HepG2 (cell line): ENCODE data around the gene BMP2. TPM values are rescaled to one million over a fixed set of nuclear protein-coding genes. Genes with fewer than 3 reads are reported as not detected.

Experiments used
- ATAC-seq: fragments of 200-7000 bp; cut with Tn5 transposase; 3 replicates; pipeline ENCODE4 v1.9.1; 2020; ENCODE audit warnings: mild to moderate bottlenecking, moderate library complexity
- BruUV-seq: library from RNA; stranded (reverse); fragments of 400-500 nt; replicated peaks from 2 replicates; lab custom pipeline; 2021; lab: Mats Ljungman, UMichigan
- CTCF ChIA-PET: fragments of 300-600 bp; formaldehyde crosslinking; extraction: SDS; loops from one replicate; lab custom pipeline; 2021; ENCODE audit warnings: low total read pairs, inconsistent platforms, low intra/inter-chr PET ratio; lab: Yijun Ruan, JAX
- POLR2A ChIA-PET: fragments of 350-600 bp; sonication (Branson Sonifier 250); formaldehyde crosslinking; loops from one replicate; lab custom pipeline; 2020; ENCODE audit warnings: antibody characterized with exemption, inconsistent platforms; lab: Yijun Ruan, JAX
- DNase-seq: peaks from one replicate; pipeline ENCODE4 v3.0.0-alpha.2; 2015; ENCODE audit warnings: low spot score
- FAIRE-seq: peaks from 3 replicates; lab custom pipeline; 2011; peaks lifted over from hg19 to GRCh38; lab: Jason Lieb, UNC
- H2AFZ ChIP-seq: one replicate; pipeline ENCODE4 v1.6.1; 2011; ENCODE audit warnings: low read length, inconsistent platforms
- H3K27ac ChIP-seq: fragments of 300-600 bp; 3 replicates; pipeline ENCODE4 v1.8.0; 2011; ENCODE audit warnings: mixed run types, mild to moderate bottlenecking, mixed read lengths, low read length, inconsistent platforms; ENCODE audit not compliant: insufficient read depth; ENCODE audit errors: extremely low read length
- H3K27me3 ChIP-seq, 2 experiments: fragments of 200-600 bp in 1 of 2; 2 replicates in 1 of 2; 3 replicates in 1 of 2; pipeline versions ENCODE4 v1.6.0 to v1.8.0; 2011; ENCODE audit warnings: low read length in 2 of 2, mild to moderate bottlenecking in 2 of 2, moderate library complexity in 2 of 2, inconsistent platforms in 1 of 2; ENCODE audit not compliant: insufficient read depth in 2 of 2, control insufficient read depth in 1 of 2
- H3K36me3 ChIP-seq, 2 experiments: fragments of 200-600 bp in 1 of 2; replicated peaks in 1 of 2; 2 replicates in 1 of 2; 3 replicates in 1 of 2; pipeline versions ENCODE4 v1.5.1 to v1.8.0; 2011; ENCODE audit warnings: low read length in 2 of 2, inconsistent platforms in 1 of 2; ENCODE audit not compliant: insufficient read depth in 2 of 2, control insufficient read depth in 1 of 2
- H3K4me1 ChIP-seq: 2 replicates; pipeline ENCODE4 v1.5.1; 2012; ENCODE audit warnings: low read length, inconsistent platforms; ENCODE audit not compliant: insufficient read depth
- H3K4me2 ChIP-seq: 2 replicates; pipeline ENCODE4 v1.6.0; 2011; ENCODE audit warnings: low read depth, low read length, inconsistent platforms
- H3K4me3 ChIP-seq, 3 experiments: fragments of 200-600 bp in 1 of 3; sonication (generic), shearing (Covaris generic) in 1 of 3; replicated peaks in 1 of 3; 2 replicates each; pipeline ENCODE4 v1.5.1; 2011 to 2016; ENCODE audit warnings: low read length in 3 of 3, inconsistent platforms in 2 of 3, low read depth in 2 of 3, mild to moderate bottlenecking in 2 of 3, control low read depth in 1 of 3, mixed read lengths in 1 of 3; ENCODE audit not compliant: insufficient read depth in 1 of 3
- H3K79me2 ChIP-seq: one replicate; pipeline ENCODE4 v1.6.1; 2011; ENCODE audit warnings: low read length, inconsistent platforms; ENCODE audit not compliant: insufficient read depth
- H3K9ac ChIP-seq: 2 replicates; pipeline ENCODE4 v1.6.0; 2011; ENCODE audit warnings: mild to moderate bottlenecking, low read depth, low read length, inconsistent platforms; ENCODE audit not compliant: insufficient read depth
- H3K9me3 ChIP-seq: 2 replicates; pipeline ENCODE4 v1.5.1; 2012; ENCODE audit warnings: mild to moderate bottlenecking, low read length
- H4K20me1 ChIP-seq: 2 replicates; pipeline ENCODE4 v1.6.0; 2011; ENCODE audit warnings: inconsistent platforms, mild to moderate bottlenecking, low read length, moderate library complexity; ENCODE audit not compliant: insufficient read depth
- IKZF1 ChIP-seq: fragments of 450-650 bp; IDR thresholded peaks from 2 replicates; pipeline ENCODE4 v1.7.1; 2016
- IKZF4 ChIP-seq: sonication (generic); formaldehyde crosslinking; IDR thresholded peaks from 2 replicates; pipeline ENCODE4 v1.5.1; 2020; ENCODE audit warnings: borderline replicate concordance, mild to moderate bottlenecking, low read depth, missing genetic modification reagents; ENCODE audit errors: not compliant biosample characterization
- MLLT10 ChIP-seq: sonication (generic); formaldehyde crosslinking; IDR thresholded peaks from 2 replicates; pipeline ENCODE4 v1.4.0; 2020; ENCODE audit warnings: missing genetic modification reagents
- MLXIP ChIP-seq: sonication (generic); formaldehyde crosslinking; IDR thresholded peaks from 2 replicates; pipeline ENCODE4 v1.9.0; 2021; ENCODE audit warnings: missing genetic modification reagents, borderline replicate concordance
- MTF1 ChIP-seq: sonication (generic); formaldehyde crosslinking; IDR thresholded peaks from 2 replicates; pipeline ENCODE4 v1.5.0; 2020; ENCODE audit warnings: missing genetic modification reagents
- RAD51 ChIP-seq: fragments of 450-650 bp; IDR thresholded peaks from 2 replicates; pipeline ENCODE4 v1.6.1; 2016; ENCODE audit warnings: borderline replicate concordance
- REPIN1 ChIP-seq: sonication (generic); formaldehyde crosslinking; IDR thresholded peaks from 2 replicates; pipeline ENCODE4 v1.8.0; 2022; ENCODE audit warnings: missing genetic modification reagents, low read depth, mild to moderate bottlenecking, borderline replicate concordance
- RFX3 ChIP-seq: IDR thresholded peaks from 2 replicates; pipeline ENCODE4 v1.6.1; 2016; ENCODE audit warnings: missing biosample characterization, missing genetic modification reagents
- TBX2 ChIP-seq: sonication (generic); formaldehyde crosslinking; IDR thresholded peaks from 2 replicates; pipeline ENCODE4 v1.5.0; 2020; ENCODE audit warnings: missing genetic modification reagents, mild to moderate bottlenecking, borderline replicate concordance
- ZMAT3 ChIP-seq: sonication (generic); formaldehyde crosslinking; conservative IDR thresholded peaks from 2 replicates; pipeline ENCODE4 v1.7.0; 2021; ENCODE audit warnings: missing genetic modification reagents
- ZNF17 ChIP-seq: sonication (generic); formaldehyde crosslinking; IDR thresholded peaks from 2 replicates; pipeline ENCODE4 v1.5.0; 2020; ENCODE audit warnings: mild to moderate bottlenecking, missing genetic modification reagents
- ZNF331 ChIP-seq: sonication (generic); formaldehyde crosslinking; IDR thresholded peaks from 2 replicates; pipeline ENCODE4 v1.4.0; 2020; ENCODE audit warnings: missing genetic modification reagents
- ZNF446 ChIP-seq: sonication (generic); formaldehyde crosslinking; IDR thresholded peaks from 2 replicates; pipeline ENCODE4 v1.5.0; 2020; ENCODE audit warnings: mild to moderate bottlenecking, missing genetic modification reagents
- ZNF614 ChIP-seq: IDR thresholded peaks from 2 replicates; pipeline ENCODE4 v1.6.1; 2018; ENCODE audit warnings: missing biosample characterization, missing genetic modification reagents, inconsistent platforms, borderline replicate concordance
- ZNF777 ChIP-seq: sonication (generic); formaldehyde crosslinking; IDR thresholded peaks from 2 replicates; pipeline ENCODE4 v1.4.0; 2020; ENCODE audit warnings: missing genetic modification reagents
- WGBS: methylation state at CpG from one replicate; pipeline ENCODE4 v1.1.6; 2017; ENCODE audit warnings: low lambda C conversion rate; 5-methylcytosine and 5-hydroxymethylcytosine counted together
- in situ Hi-C: cut with HindIII; loops from 2 replicates; pipeline ENCODE4 v1.10.0; 2017; ENCODE audit warnings: low pct_unique_long_range_greater_than_20kb; ENCODE audit not compliant: extremely low pct_ligation_motif_present
- intact Hi-C: fragments of 100-400 bp; cut with micrococcal nuclease; formaldehyde crosslinking; loops from one replicate; pipeline ENCODE4 v1.10.0; 2022; ENCODE audit not compliant: unreplicated experiment
- polyA plus RNA-seq, 8 experiments: library from polyadenylated mRNA; depleted of rRNA in 3 of 8; stranded (reverse) in 7 of 8; unstranded in 1 of 8; fragments of >200 nt; fragmentation: Illumina TruSeq in 4 of 8; extraction: Trizol in 4 of 8; gene quantifications; 2 replicates each; pipeline versions ENCODE4 v1.2.1 to v1.2.3, GENCODE V29; 2011 to 2016; ENCODE audit warnings: low read depth in 4 of 8, missing spikeins in 1 of 8, mixed read lengths in 1 of 8; ENCODE audit not compliant: insufficient read depth in 1 of 8
- total RNA-seq, 5 experiments: library from RNA; depleted of rRNA; stranded (reverse); fragments of >200 nt; fragmentation: Illumina TruSeq; extraction: Trizol; gene quantifications; 2 replicates each; pipeline ENCODE4 v1.2.3, GENCODE V29; 2016; ENCODE audit warnings: low read depth in 1 of 5
- TF ChIP-seq, protein P1 (sequence below): sonication (generic); formaldehyde crosslinking; IDR thresholded peaks from 2 replicates; pipeline ENCODE4 v1.4.0; 2020; ENCODE audit warnings: missing genetic modification reagents, borderline replicate concordance

BMP2 gene
- total and polyA plus RNA-seq, 2 of the 13 experiments (the other 11 are each of a cell fraction or from before 2014, with no cell fraction given): 0.02 to 0.03 TPM

DNA sequence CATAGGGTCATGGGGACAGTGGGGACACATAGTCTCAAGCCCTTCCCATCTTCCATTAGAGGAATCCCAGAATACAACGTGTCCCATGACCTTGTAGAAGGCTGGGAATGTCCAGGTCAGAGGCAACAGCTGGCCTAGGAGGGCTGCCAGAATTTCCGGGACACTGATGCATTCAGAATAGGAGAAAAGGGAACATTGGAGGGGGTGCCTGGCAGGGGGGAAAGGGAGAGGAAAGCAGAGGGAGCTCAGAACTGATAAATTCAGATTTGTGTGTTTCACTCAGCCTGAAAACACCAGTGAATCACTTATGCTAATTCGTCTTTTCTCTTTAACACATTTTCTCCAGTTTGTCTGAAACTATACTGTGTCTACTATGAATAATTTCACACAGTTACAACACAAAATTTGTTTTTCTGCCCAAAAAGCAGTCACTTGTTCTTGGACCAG is 35.5 kb upstream of the BMP2 start:
- ATAC-seq (no peak), DNase-seq (no peak), FAIRE-seq (no peak)
- no peaks in the 10 kb centered on the region for H3K9me3 ChIP-seq
- H3K4me2 ChIP-seq: no peak overlapping the region
- no peaks in the 10 kb centered on the region for H3K27me3 ChIP-seq
- intact Hi-C loops (no loop called here), in situ Hi-C loops (no loop called here)
- H3K9ac ChIP-seq: no peak overlapping the region
- H3K79me2 ChIP-seq: no peaks in the 10 kb centered on the region
- H4K20me1 ChIP-seq: no peaks in the 10 kb centered on the region
- TF ChIP-seq IKZF4 (CRISPR knock-in tag): no peak
- no peak for TF ChIP-seq MLXIP (CRISPR knock-in tag)
- TF ChIP-seq RFX3 (CRISPR knock-in tag): no peak
- no peak for TF ChIP-seq TBX2 (CRISPR knock-in tag)
- TF ChIP-seq ZNF777 (CRISPR knock-in tag): no peak
- no peak for TF ChIP-seq ZNF614 (CRISPR knock-in tag)
- no peak for TF ChIP-seq MLLT10
- TF ChIP-seq ZNF446 (CRISPR knock-in tag): no peak
- TF ChIP-seq REPIN1 (CRISPR knock-in tag): no peak
- TF ChIP-seq MTF1: no peak
- no peak for TF ChIP-seq ZNF17 (CRISPR knock-in tag)
- no peak for TF ChIP-seq ZNF331 (CRISPR knock-in tag)
- TF ChIP-seq RAD51: no peak
- TF ChIP-seq, protein P1, sequence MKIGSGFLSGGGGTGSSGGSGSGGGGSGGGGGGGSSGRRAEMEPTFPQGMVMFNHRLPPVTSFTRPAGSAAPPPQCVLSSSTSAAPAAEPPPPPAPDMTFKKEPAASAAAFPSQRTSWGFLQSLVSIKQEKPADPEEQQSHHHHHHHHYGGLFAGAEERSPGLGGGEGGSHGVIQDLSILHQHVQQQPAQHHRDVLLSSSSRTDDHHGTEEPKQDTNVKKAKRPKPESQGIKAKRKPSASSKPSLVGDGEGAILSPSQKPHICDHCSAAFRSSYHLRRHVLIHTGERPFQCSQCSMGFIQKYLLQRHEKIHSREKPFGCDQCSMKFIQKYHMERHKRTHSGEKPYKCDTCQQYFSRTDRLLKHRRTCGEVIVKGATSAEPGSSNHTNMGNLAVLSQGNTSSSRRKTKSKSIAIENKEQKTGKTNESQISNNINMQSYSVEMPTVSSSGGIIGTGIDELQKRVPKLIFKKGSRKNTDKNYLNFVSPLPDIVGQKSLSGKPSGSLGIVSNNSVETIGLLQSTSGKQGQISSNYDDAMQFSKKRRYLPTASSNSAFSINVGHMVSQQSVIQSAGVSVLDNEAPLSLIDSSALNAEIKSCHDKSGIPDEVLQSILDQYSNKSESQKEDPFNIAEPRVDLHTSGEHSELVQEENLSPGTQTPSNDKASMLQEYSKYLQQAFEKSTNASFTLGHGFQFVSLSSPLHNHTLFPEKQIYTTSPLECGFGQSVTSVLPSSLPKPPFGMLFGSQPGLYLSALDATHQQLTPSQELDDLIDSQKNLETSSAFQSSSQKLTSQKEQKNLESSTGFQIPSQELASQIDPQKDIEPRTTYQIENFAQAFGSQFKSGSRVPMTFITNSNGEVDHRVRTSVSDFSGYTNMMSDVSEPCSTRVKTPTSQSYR (CRISPR knock-in tag): no peak
- no peak for TF ChIP-seq ZMAT3 (CRISPR knock-in tag)
- TF ChIP-seq IKZF1: no peak
- H3K4me1 ChIP-seq: no peaks in the 10 kb centered on the region
- H3K36me3 ChIP-seq: no peaks in the 10 kb centered on the region
- H3K4me3 ChIP-seq: no peak overlapping the region
- ChIA-PET POLR2A (no interaction called here), CTCF (no interaction called here)
- BruUV-seq: no TSS peak
- H2AFZ ChIP-seq: no peak overlapping the region
- WGBS: 24% methylated on average over 3 of the region's 3 CpGs
- H3K27ac ChIP-seq: no peak overlapping the region
